Vagina (tissue), 2 donors: ENCODE data around the gene TMTC2. TPM values are rescaled to one million over a fixed set of nuclear protein-coding genes. Genes with fewer than 3 reads are reported as not detected.

ENCODE experiments used
- DNase-seq, 2 donors: peaks; one replicate each; pipeline ENCODE4 v3.0.0-alpha.2; 2017; ENCODE audit errors: extremely low spot score in 2 of 2
- H3K27ac ChIP-seq: fragments of 200-600 bp; sonication (generic); one replicate; pipeline ENCODE4 v1.5.1; 2019
- H3K27me3 ChIP-seq: fragments of 200-600 bp; sonication (generic); one replicate; pipeline ENCODE4 v1.5.1; 2019
- H3K36me3 ChIP-seq, 2 donors: fragments of 200-600 bp; sonication (generic); one replicate each; pipeline ENCODE4 v1.5.1; 2017 to 2019
- H3K4me1 ChIP-seq: fragments of 200-600 bp; sonication (generic); one replicate; pipeline ENCODE4 v1.5.1; 2019
- H3K4me3 ChIP-seq, 2 donors: fragments of 200-600 bp; sonication (generic); 1 replicate in 1 of 2; 2 replicates in 1 of 2; pipeline ENCODE4 v1.5.1; 2016 to 2019
- H3K9me3 ChIP-seq: fragments of 200-600 bp; sonication (generic); one replicate; pipeline ENCODE4 v1.5.1; 2019
- CTCF ChIP-seq, 3 experiments: fragments of 450-650 bp in 2 of 3; fragments of 200-600 bp in 1 of 3; sonication (generic) in 1 of 3; IDR thresholded peaks; one replicate each; pipeline ENCODE4 v1.5.1; 2017 to 2019; ENCODE audit warnings: antibody characterized with exemption in 3 of 3, mild to moderate bottlenecking in 2 of 3, moderate library complexity in 2 of 3
- POLR2A ChIP-seq, 2 donors: fragments of 450-650 bp; IDR thresholded peaks; one replicate each; pipeline ENCODE4 v1.6.1; 2017; ENCODE audit warnings: antibody characterized with exemption in 2 of 2, mild to moderate bottlenecking in 2 of 2, moderate library complexity in 2 of 2
- POLR2AphosphoS5 ChIP-seq, 2 donors: sonication (generic); formaldehyde crosslinking; IDR thresholded peaks; one replicate each; pipeline ENCODE4 v1.9.0; 2017; ENCODE audit warnings: antibody characterized with exemption in 2 of 2, mild to moderate bottlenecking in 2 of 2, low read depth in 1 of 2; ENCODE audit not compliant: insufficient read depth in 1 of 2
- intact Hi-C: fragments of 100-400 bp; cut with DNase I; formaldehyde crosslinking; loops from one replicate; pipeline ENCODE4 v1.15.1; 2023
- total RNA-seq: library from RNA; depleted of rRNA; stranded (reverse); fragments of >200 nt; gene quantifications from one replicate; pipeline ENCODE4 v1.2.3, GENCODE V29; 2016

TMTC2 gene
- total RNA-seq, 1 donor from 2014 or later = 15.5 TPM

DNA sequence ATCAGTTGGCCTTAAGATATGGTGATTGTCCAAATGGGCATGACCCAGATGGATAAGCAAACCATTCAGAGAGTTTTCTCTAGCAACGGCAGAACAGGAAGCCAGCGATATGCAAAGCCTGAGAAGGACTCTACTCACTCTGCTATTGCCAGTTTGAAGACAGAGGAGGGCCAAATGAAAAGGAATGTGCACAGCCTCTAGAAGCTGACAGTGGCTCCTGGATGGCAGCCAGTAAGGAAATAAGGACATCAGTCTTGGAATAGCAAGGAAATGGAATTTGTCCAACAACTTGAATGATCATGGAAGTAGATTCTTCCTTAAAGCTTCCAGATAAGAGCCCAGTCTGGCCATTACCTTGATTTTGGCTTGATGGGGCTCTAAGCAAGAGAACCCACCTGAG lies 60.0 kb downstream of the TMTC2 start:
- Histone ChIP-seq H3K4me3 (no peak overlapping the region), H3K4me1 (peaks cover 7% of the 10 kb centered on the region), H3K27ac (no peak overlapping the region), H3K27me3 (no peaks in the 10 kb centered on the region), H3K36me3 (no peaks in the 10 kb centered on the region), H3K9me3 (no peaks in the 10 kb centered on the region)
- TF ChIP-seq POLR2AphosphoS5 (IDR thresholded peaks at IDR 0.05; ENCODE audit: insufficient read depth in 1 of 2, low read depth in 1 of 2) (no peak), CTCF (IDR thresholded peaks at IDR 0.05) (no peak), POLR2A (IDR thresholded peaks at IDR 0.05) (no peak)
- no peak for DNase-seq
- intact Hi-C loops = no loop called here

DNA sequence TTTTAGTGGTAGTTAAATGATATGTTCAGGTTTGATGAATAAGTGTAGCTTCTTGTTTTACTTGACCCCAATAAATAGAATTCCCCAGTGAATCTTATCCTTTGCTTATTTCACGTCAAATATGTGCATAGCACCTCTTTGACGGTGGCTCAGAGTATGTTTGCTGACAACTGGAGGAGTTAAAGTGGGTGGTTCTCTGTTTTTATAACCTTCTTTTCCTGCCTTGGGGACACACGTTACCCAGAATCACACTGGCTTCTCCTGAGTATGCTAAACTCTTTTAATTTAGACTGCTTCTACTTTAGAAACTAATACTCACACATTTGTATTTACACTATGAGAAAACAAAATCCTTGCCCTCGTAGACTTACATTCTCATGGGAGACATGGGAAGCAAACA lies 62.3 kb downstream of the TMTC2 start:
- no peak for TF ChIP-seq CTCF (IDR thresholded peaks at IDR 0.05)
- no peak for TF ChIP-seq POLR2AphosphoS5 (IDR thresholded peaks at IDR 0.05; ENCODE audit: insufficient read depth in 1 of 2, low read depth in 1 of 2)
- no peak for TF ChIP-seq POLR2A (IDR thresholded peaks at IDR 0.05)
- intact Hi-C loops = no loop called here
- Histone ChIP-seq H3K4me3 (no peak overlapping the region), H3K36me3 (no peaks in the 10 kb centered on the region), H3K27me3 (no peaks in the 10 kb centered on the region), H3K4me1 (peaks cover 7% of the 10 kb centered on the region), H3K9me3 (no peaks in the 10 kb centered on the region), H3K27ac (no peak overlapping the region)
- DNase-seq = no peak

- intact Hi-C loops = no loop called here
- peaks cover 14% of the 10 kb centered on the region for H3K4me1 ChIP-seq
- TF ChIP-seq POLR2A (IDR thresholded peaks at IDR 0.05) (no peak), CTCF (IDR thresholded peaks at IDR 0.05) (no peak), POLR2AphosphoS5 (IDR thresholded peaks at IDR 0.05; ENCODE audit: insufficient read depth in 1 of 2, low read depth in 1 of 2) (no peak)
- no peak overlapping the region for H3K4me3 ChIP-seq
- H3K27ac ChIP-seq = no peak overlapping the region
- no peaks in the 10 kb centered on the region for H3K27me3 ChIP-seq
- no peak for DNase-seq
- H3K36me3 ChIP-seq = no peaks in the 10 kb centered on the region
- no peaks in the 10 kb centered on the region for H3K9me3 ChIP-seq
Observed at GRCh38 chr12:82754856-82755255, 68.2 kb downstream of the TMTC2 start.

- no peak for DNase-seq
- Histone ChIP-seq H3K27me3 (no peaks in the 10 kb centered on the region), H3K27ac (no peak overlapping the region), H3K36me3 (no peaks in the 10 kb centered on the region), H3K4me1 (peaks cover 14% of the 10 kb centered on the region), H3K4me3 (no peak overlapping the region), H3K9me3 (no peaks in the 10 kb centered on the region)
- intact Hi-C loops = no loop called here
- TF ChIP-seq POLR2AphosphoS5 (IDR thresholded peaks at IDR 0.05; ENCODE audit: insufficient read depth in 1 of 2, low read depth in 1 of 2) (no peak), CTCF (IDR thresholded peaks at IDR 0.05) (no peak), POLR2A (IDR thresholded peaks at IDR 0.05) (no peak)
Observed at GRCh38 chr12:82756303-82756702, 69.6 kb downstream of the TMTC2 start.

DNA sequence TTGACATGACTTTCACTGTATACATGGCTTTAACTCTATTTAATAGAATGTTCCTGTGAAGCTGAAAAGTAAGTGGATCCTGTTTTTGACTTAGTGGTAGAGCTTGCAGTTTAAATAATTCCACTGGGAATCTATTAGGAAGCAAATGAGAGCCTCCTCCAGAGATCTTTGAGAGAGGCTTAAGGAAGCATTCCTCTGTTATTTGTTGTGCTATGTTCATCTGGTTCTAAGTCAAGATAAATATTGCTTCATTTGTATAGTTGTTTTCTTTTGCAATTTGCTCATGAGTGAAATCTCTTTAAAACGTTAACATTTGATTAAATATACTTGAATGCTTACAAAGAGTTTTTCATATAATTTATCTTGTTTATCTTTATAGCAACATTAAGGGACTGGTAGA lies 70.4 kb downstream of the TMTC2 start:
- H3K4me1 ChIP-seq = peaks cover 14% of the 10 kb centered on the region
- no peaks in the 10 kb centered on the region for H3K9me3 ChIP-seq
- intact Hi-C loops = no loop called here
- H3K27me3 ChIP-seq = no peaks in the 10 kb centered on the region
- H3K4me3 ChIP-seq = no peak overlapping the region
- H3K27ac ChIP-seq = no peak overlapping the region
- no peak for DNase-seq
- H3K36me3 ChIP-seq = no peaks in the 10 kb centered on the region
- TF ChIP-seq POLR2AphosphoS5 (IDR thresholded peaks at IDR 0.05; ENCODE audit: insufficient read depth in 1 of 2, low read depth in 1 of 2) (no peak), CTCF (IDR thresholded peaks at IDR 0.05) (no peak), POLR2A (IDR thresholded peaks at IDR 0.05) (no peak)
